Ascending aorta (tissue), 2 donors: ENCODE measurements around the gene RETREG2. TPM values are rescaled to one million over a fixed set of nuclear protein-coding genes. Genes with fewer than 3 reads are reported as not detected.

Experiments used
- DNase-seq, 2 donors: peaks; one replicate each; pipeline ENCODE4 v3.0.0-alpha.2; 2019; ENCODE audit warnings: low spot score in 2 of 2
- H3K27ac ChIP-seq, 2 donors: fragments of 200-600 bp; sonication (generic); one replicate each; pipeline ENCODE4 v1.5.1; 2016 to 2017; ENCODE audit warnings: mild to moderate bottlenecking in 1 of 2
- H3K27me3 ChIP-seq: fragments of 200-600 bp; sonication (generic); one replicate; pipeline ENCODE4 v1.5.1; 2017
- H3K36me3 ChIP-seq, 2 donors: fragments of 200-600 bp; sonication (generic); one replicate each; pipeline ENCODE4 v1.5.1; 2016
- H3K4me1 ChIP-seq, 2 donors: fragments of 200-600 bp; sonication (generic); one replicate each; pipeline ENCODE4 v1.5.1; 2016 to 2017; ENCODE audit warnings: mild to moderate bottlenecking in 1 of 2
- H3K4me3 ChIP-seq, 2 donors: fragments of 200-600 bp; sonication (generic); one replicate each; pipeline ENCODE4 v1.5.1; 2016 to 2017; ENCODE audit warnings: mild to moderate bottlenecking in 1 of 2
- H3K9me3 ChIP-seq, 2 donors: fragments of 200-600 bp; sonication (generic); one replicate each; pipeline ENCODE4 v1.5.1; 2016
- CTCF ChIP-seq, 3 experiments: fragments of 200-600 bp in 2 of 3; fragments of 450-650 bp in 1 of 3; sonication (generic) in 2 of 3; IDR thresholded peaks; one replicate each; pipeline ENCODE4 v1.5.1; 2016 to 2019; ENCODE audit warnings: antibody characterized with exemption in 3 of 3, mild to moderate bottlenecking in 1 of 3, moderate library complexity in 1 of 3
- intact Hi-C: fragments of 100-400 bp; cut with DNase I; formaldehyde crosslinking; loops from one replicate; pipeline ENCODE4 v1.15.1; 2023
- total RNA-seq: library from RNA; depleted of rRNA; stranded (reverse); fragments of >200 nt; gene quantifications from one replicate; pipeline ENCODE4 v1.1.0, GENCODE V29; 2016

The RETREG2 gene
- total RNA-seq, 1 donor from 2014 or later = 83.5 TPM

GRCh38 chr2:219161097-219161496, 17.0 kb upstream of the RETREG2 start:
- peak overlapping the region; percentile 66 to 86 for H3K4me3 ChIP-seq

GRCh38 chr2:219163156-219163555, 14.9 kb upstream of the RETREG2 start:
- TF ChIP-seq CTCF (IDR thresholded peaks at IDR 0.05) = no peak
- Histone ChIP-seq H3K27me3 (no peaks in the 10 kb centered on the region), H3K27ac (no peak overlapping the region), H3K9me3 (no peaks in the 10 kb centered on the region), H3K36me3 (peaks cover 0 to 3% of the 10 kb centered on the region in 2 donors), H3K4me3 (no peak overlapping the region), H3K4me1 (peaks cover 0 to 8% of the 10 kb centered on the region in 2 donors)
- intact Hi-C loops = no loop called here
- DNase-seq = no peak

More at GRCh38 chr2:219161097-219161496, 17.0 kb upstream of the RETREG2 start:
- TF ChIP-seq CTCF (IDR thresholded peaks at IDR 0.05) = no peak
- intact Hi-C loops = no loop called here
- Histone ChIP-seq H3K27me3 (no peaks in the 10 kb centered on the region), H3K4me1 (peaks cover 0 to 8% of the 10 kb centered on the region in 2 donors), H3K9me3 (no peaks in the 10 kb centered on the region), H3K36me3 (peaks cover 4 to 16% of the 10 kb centered on the region in 2 donors), H3K27ac (peak overlapping the region; percentile 86 to 89)
- DNase-seq = no peak

GRCh38 chr2:219165058-219165911, 12.8 kb upstream of the RETREG2 start:
- H3K27ac ChIP-seq = no peak overlapping the region
- no peak for DNase-seq
- intact Hi-C loops = no loop called here
- no peak for TF ChIP-seq CTCF (IDR thresholded peaks at IDR 0.05)
- H3K9me3 ChIP-seq = no peaks in the 10 kb centered on the region
- peaks cover 0 to 4% of the 10 kb centered on the region in 2 donors for H3K4me1 ChIP-seq
- H3K4me3 ChIP-seq = no peak overlapping the region
- no peaks in the 10 kb centered on the region for H3K27me3 ChIP-seq
- H3K36me3 ChIP-seq = peaks cover 0 to 3% of the 10 kb centered on the region in 2 donors

GRCh38 chr2:219167997-219168396, 10.1 kb upstream of the RETREG2 start:
- H3K4me3 ChIP-seq = no peak overlapping the region
- intact Hi-C loops = no loop called here
- TF ChIP-seq CTCF (IDR thresholded peaks at IDR 0.05) = no peak

GRCh38 chr2:219168526-219168925, 9.5 kb upstream of the RETREG2 start:
- Histone ChIP-seq H3K27me3 (no peaks in the 10 kb centered on the region), H3K4me1 (peaks cover 0 to 9% of the 10 kb centered on the region in 2 donors), H3K27ac (no peak overlapping the region), H3K4me3 (no peak overlapping the region), H3K36me3 (peaks cover 11 to 18% of the 10 kb centered on the region in 2 donors), H3K9me3 (no peaks in the 10 kb centered on the region)
- intact Hi-C loops = no loop called here
- DNase-seq = no peak
- TF ChIP-seq CTCF (IDR thresholded peaks at IDR 0.05) = no peak

More at GRCh38 chr2:219167997-219168396, 10.1 kb upstream of the RETREG2 start:
- Histone ChIP-seq H3K4me1 (peaks cover 0 to 9% of the 10 kb centered on the region in 2 donors), H3K27me3 (no peaks in the 10 kb centered on the region), H3K9me3 (no peaks in the 10 kb centered on the region), H3K36me3 (peaks cover 8 to 13% of the 10 kb centered on the region in 2 donors), H3K27ac (no peak overlapping the region)
- no peak for DNase-seq
